Spleen (tissue), 13 donors: ENCODE measurements around the gene CDH13. TPM values are rescaled to one million over a fixed set of nuclear protein-coding genes. Genes with fewer than 3 reads are reported as not detected.

Source experiments
- DNase-seq: peaks from one replicate; pipeline ENCODE4 v3.0.0-alpha.2; 2020
- H3K27ac ChIP-seq, 8 donors: fragments of 200-600 bp; sonication (generic) in 7 of 8; 1 replicate in 4 of 8; 2 replicates in 4 of 8; pipeline versions ENCODE4 v1.5.0 to v1.8.0; 2016 to 2021; ENCODE audit warnings: inconsistent platforms in 4 of 8, mild to moderate bottlenecking in 4 of 8, moderate library complexity in 1 of 8
- H3K27me3 ChIP-seq, 7 donors: fragments of 200-600 bp; sonication (generic) in 6 of 7; replicated peaks in 1 of 7; 1 replicate in 4 of 7; 2 replicates in 3 of 7; pipeline versions ENCODE4 v1.5.0 to v1.8.0; 2016 to 2021; ENCODE audit warnings: inconsistent platforms in 3 of 7, mild to moderate bottlenecking in 1 of 7
- H3K36me3 ChIP-seq, 6 donors: fragments of 200-600 bp; sonication (generic) in 5 of 6; 1 replicate in 4 of 6; 2 replicates in 2 of 6; pipeline versions ENCODE4 v1.5.0 to v1.8.0; 2016 to 2021; ENCODE audit warnings: inconsistent platforms in 2 of 6
- H3K4me1 ChIP-seq, 6 donors: fragments of 200-600 bp; sonication (generic) in 5 of 6; 1 replicate in 3 of 6; 2 replicates in 3 of 6; pipeline versions ENCODE4 v1.5.0 to v1.8.0; 2016 to 2021; ENCODE audit warnings: inconsistent platforms in 3 of 6
- H3K4me3 ChIP-seq, 8 donors: fragments of 200-600 bp; sonication (generic) in 7 of 8; 1 replicate in 4 of 8; 2 replicates in 4 of 8; pipeline versions ENCODE4 v1.5.0 to v1.8.0; 2016 to 2021; ENCODE audit warnings: inconsistent platforms in 4 of 8, mild to moderate bottlenecking in 4 of 8, moderate library complexity in 2 of 8
- H3K9me3 ChIP-seq, 8 donors: fragments of 200-600 bp; sonication (generic) in 7 of 8; 1 replicate in 4 of 8; 2 replicates in 4 of 8; pipeline versions ENCODE4 v1.5.0 to v1.8.0; 2016 to 2021; ENCODE audit warnings: inconsistent platforms in 4 of 8
- CTCF ChIP-seq, 11 experiments: fragments of 200-600 bp in 7 of 11; fragments of 450-650 bp in 4 of 11; sonication (generic) in 4 of 11; IDR thresholded peaks in 8 of 11; conservative IDR thresholded peaks in 3 of 11; 1 replicate in 7 of 11; 2 replicates in 4 of 11; pipeline versions ENCODE4 v1.4.0 to v1.8.0; 2016 to 2021; ENCODE audit warnings: antibody characterized with exemption in 11 of 11, inconsistent platforms in 4 of 11, mild to moderate bottlenecking in 1 of 11
- POLR2A ChIP-seq, 3 donors: fragments of 450-650 bp; IDR thresholded peaks; one replicate each; pipeline ENCODE4 v1.5.1; 2017; ENCODE audit warnings: antibody characterized with exemption in 3 of 3, mild to moderate bottlenecking in 1 of 3
- POLR2AphosphoS5 ChIP-seq, 3 donors: sonication (generic); formaldehyde crosslinking; IDR thresholded peaks; one replicate each; pipeline ENCODE4 v1.5.1; 2017; ENCODE audit warnings: antibody characterized with exemption in 3 of 3
- WGBS, 5 donors: extraction: QIAGEN DNeasy Blood & Tissue Kit in 3 of 5; methylation state at CpG; one replicate each; pipeline versions ENCODE4 v1.1.5 to v1.1.7; 2013 to 2018; 5-methylcytosine and 5-hydroxymethylcytosine counted together
- intact Hi-C: fragments of 100-400 bp; cut with DNase I; formaldehyde crosslinking; loops from one replicate; pipeline ENCODE4 v1.15.0; 2023; ENCODE audit warnings: low total_unique reads
- long read RNA-seq, 2 donors: transcript quantifications; one replicate each; lab custom pipeline, GENCODE V29; 2026
- polyA plus RNA-seq, 3 donors: library from polyadenylated mRNA; stranded (reverse); fragments of 200-250 nt; gene quantifications; one replicate each; pipeline ENCODE4 v1.2.1, GENCODE V29; 2013
- total RNA-seq, 7 donors: library from RNA; depleted of rRNA in 3 of 7; stranded (reverse); fragments of >200 nt in 3 of 7; fragmentation: NEBNext Ultra II Directional in 4 of 7; extraction: Animal tissue kit (Norgen Biotek cat#: 25700) in 4 of 7; gene quantifications; one replicate each; pipeline versions ENCODE4 v1.1.0 to v1.2.1, GENCODE V29; 2016 to 2021
- donor health status: healthy with polysubstance abuse.
- donor health status: DM: no; HTN: no; CAD: no; lungs with moderate emphysema.
- donor health status: DM: no; HTN: no; CAD: no.
- donor health status: Bipolar disorder and iron deficiency.
- donor health status: healthy.
- donor health status: DM: no; HTN: no; CAD: no.
- donor health status: DM: yes; HTN: yes; CAD: no.

Gene CDH13
- total RNA-seq (1 to 10 TPM in 6 of 7 donors, under 1 TPM in 1; 0.79 to 4.6 (median 1.5) TPM), polyA plus RNA-seq (under 1 TPM; 0.13 to 0.24 (median 0.22) TPM)
- long read RNA-seq, donor 1: 0 reads
- long read RNA-seq, donor 2: 0 reads

- no peak within 1 kb of the TSS for H3K27ac ChIP-seq
These were observed at the start of gene CDH13 for GRCh38 chr16:82626791-82627261. TSS of gene CDH13 (plus strand) at chr16:82626969.

GRCh38 chr16:82580298-82580890, 46.4 kb upstream of the CDH13 start:
- Histone ChIP-seq H3K4me3 (no peak overlapping the region), H3K4me1 (no peaks in the 10 kb centered on the region), H3K9me3 (no peaks in the 10 kb centered on the region), H3K36me3 (no peaks in the 10 kb centered on the region), H3K27ac (no peak overlapping the region), H3K27me3 (peaks cover 0 to 7% (median 0%) of the 10 kb centered on the region in 7 donors)
- WGBS, 5 donors: 34 to 60% (median 59%) methylated on average over 7 of the region's 7 CpGs
- TF ChIP-seq CTCF (IDR thresholded peaks at IDR 0.05 in 8 of 11, conservative IDR thresholded peaks at IDR 0.05 in 3 of 11) (peak in 2 of 11 experiments; percentile 7 to 20), POLR2AphosphoS5 (IDR thresholded peaks at IDR 0.05) (no peak)
- DNase-seq: no peak
- intact Hi-C loops: no loop called here

More at GRCh38 chr16:82626791-82627261, at the start of gene CDH13:
- intact Hi-C loops: no loop called here
- TF ChIP-seq CTCF (IDR thresholded peaks at IDR 0.05 in 8 of 11, conservative IDR thresholded peaks at IDR 0.05 in 3 of 11): no peak
- no peak for TF ChIP-seq POLR2AphosphoS5 (IDR thresholded peaks at IDR 0.05)
- TF ChIP-seq POLR2A (IDR thresholded peaks at IDR 0.05): no peak
- DNase-seq: no peak
- Histone ChIP-seq H3K4me3 (peak within 1 kb of the TSS in 4 of 8 donors; percentile 7 to 49 (median 18)), H3K9me3 (no peaks in the 10 kb centered on the region), H3K4me1 (peaks cover 0 to 18% (median 11%) of the 10 kb centered on the region in 6 donors), H3K36me3 (no peaks in the 10 kb centered on the region), H3K27me3 (peaks cover 0 to 97% (median 36%) of the 10 kb centered on the region in 7 donors)
- WGBS, 5 donors: 3 to 17% (median 5%) methylated on average over 27 to 39 of the region's 39 CpGs

GRCh38 chr16:82582975-82583374, 43.8 kb upstream of the CDH13 start:
- Histone ChIP-seq H3K27me3 (peaks cover 0 to 7% (median 0%) of the 10 kb centered on the region in 7 donors), H3K9me3 (no peaks in the 10 kb centered on the region), H3K4me1 (no peaks in the 10 kb centered on the region), H3K4me3 (no peak overlapping the region), H3K36me3 (no peaks in the 10 kb centered on the region), H3K27ac (no peak overlapping the region)
- TF ChIP-seq CTCF (IDR thresholded peaks at IDR 0.05 in 8 of 11, conservative IDR thresholded peaks at IDR 0.05 in 3 of 11) (no peak), POLR2AphosphoS5 (IDR thresholded peaks at IDR 0.05) (no peak), POLR2A (IDR thresholded peaks at IDR 0.05) (no peak)
- no peak for DNase-seq
- 69 to 86% (median 74%) methylated on average over 6 of the region's 6 CpGs for WGBS, 5 donors
- intact Hi-C loops: no loop called here

- intact Hi-C loops: no loop called here
- H3K27ac ChIP-seq: no peak overlapping the region
- H3K36me3 ChIP-seq: no peaks in the 10 kb centered on the region
- no peak overlapping the region for H3K4me3 ChIP-seq
- TF ChIP-seq CTCF (IDR thresholded peaks at IDR 0.05 in 8 of 11, conservative IDR thresholded peaks at IDR 0.05 in 3 of 11) (no peak), POLR2AphosphoS5 (IDR thresholded peaks at IDR 0.05) (no peak), POLR2A (IDR thresholded peaks at IDR 0.05) (no peak)
- H3K27me3 ChIP-seq: peaks cover 0 to 7% (median 0%) of the 10 kb centered on the region in 7 donors
- no peak for DNase-seq
- WGBS, 5 donors: 64 to 72% (median 69%) methylated on average over 3 of the region's 3 CpGs
- H3K9me3 ChIP-seq: no peaks in the 10 kb centered on the region
- H3K4me1 ChIP-seq: no peaks in the 10 kb centered on the region
These were observed 43.3 kb upstream of the CDH13 start for GRCh38 chr16:82583422-82583821.
